Liver (tissue), 9 donors: ENCODE results near the gene HID1. TPM values are rescaled to one million over a fixed set of nuclear protein-coding genes. Genes with fewer than 3 reads are reported as not detected.

Experiments used
- DNase-seq: peaks from one replicate; pipeline ENCODE4 v3.0.0-alpha.2; 2017; ENCODE audit warnings: low spot score
- H3K27ac ChIP-seq, 2 donors: one replicate each; pipeline ENCODE4 v1.7.0; 2013; ENCODE audit warnings: inconsistent platforms in 2 of 2, low read length in 2 of 2, control low read depth in 1 of 2, low read depth in 1 of 2, mild to moderate bottlenecking in 1 of 2
- H3K27me3 ChIP-seq, 4 donors: one replicate each; pipeline versions ENCODE4 v1.6.1 to v1.7.0; 2013; ENCODE audit warnings: low read length in 3 of 4, inconsistent platforms in 1 of 4, mild to moderate bottlenecking in 1 of 4, moderate library complexity in 1 of 4; ENCODE audit not compliant: control insufficient read depth in 4 of 4, insufficient read depth in 4 of 4
- H3K36me3 ChIP-seq, 4 donors: one replicate each; pipeline versions ENCODE4 v1.6.1 to v1.7.0; 2013; ENCODE audit warnings: low read length in 3 of 4, mild to moderate bottlenecking in 3 of 4, low read depth in 1 of 4, moderate library complexity in 1 of 4; ENCODE audit not compliant: control insufficient read depth in 4 of 4, insufficient read depth in 3 of 4
- H3K4me1 ChIP-seq, 4 donors: one replicate each; pipeline versions ENCODE4 v1.6.1 to v1.7.0; 2013; ENCODE audit warnings: low read length in 3 of 4, mild to moderate bottlenecking in 3 of 4, moderate library complexity in 1 of 4; ENCODE audit not compliant: control insufficient read depth in 4 of 4, insufficient read depth in 4 of 4
- H3K4me3 ChIP-seq, 3 donors: one replicate each; pipeline versions ENCODE4 v1.6.1 to v1.7.0; 2013; ENCODE audit warnings: low read length in 3 of 3, control low read depth in 1 of 3, low read depth in 1 of 3, mild to moderate bottlenecking in 1 of 3
- H3K9ac ChIP-seq, 2 donors: one replicate each; pipeline ENCODE4 v1.7.0; 2013; ENCODE audit warnings: low read length in 2 of 2, mild to moderate bottlenecking in 2 of 2, moderate library complexity in 2 of 2, control low read depth in 1 of 2, low read depth in 1 of 2
- H3K9me3 ChIP-seq, 4 donors: one replicate each; pipeline versions ENCODE4 v1.6.1 to v1.7.0; 2013; ENCODE audit warnings: low read length in 3 of 4; ENCODE audit not compliant: control insufficient read depth in 4 of 4
- FOXA1 ChIP-seq: IDR thresholded peaks from 2 replicates; pipeline ENCODE4 v1.6.1; 2016; ENCODE audit warnings: antibody characterized with exemption
- FOXA2 ChIP-seq: IDR thresholded peaks from 2 replicates; pipeline ENCODE4 v1.6.1; 2016; ENCODE audit warnings: antibody characterized with exemption
- GABPA ChIP-seq, 2 donors: IDR thresholded peaks in 1 of 2; conservative IDR thresholded peaks in 1 of 2; 2 replicates each; pipeline ENCODE4 v1.6.1; 2016; ENCODE audit warnings: antibody characterized with exemption in 2 of 2, mild to moderate bottlenecking in 1 of 2, moderate library complexity in 1 of 2
- HNF4A ChIP-seq, 2 donors: conservative IDR thresholded peaks; 2 replicates each; pipeline ENCODE4 v1.6.1; 2016; ENCODE audit warnings: antibody characterized with exemption in 2 of 2, mild to moderate bottlenecking in 2 of 2
- HNF4G ChIP-seq: IDR thresholded peaks from 2 replicates; pipeline ENCODE4 v1.6.1; 2016; ENCODE audit warnings: antibody characterized with exemption
- JUND ChIP-seq, 2 donors: IDR thresholded peaks; 2 replicates each; pipeline ENCODE4 v1.6.1; 2016; ENCODE audit warnings: antibody characterized with exemption in 2 of 2
- RAD21 ChIP-seq, 2 donors: IDR thresholded peaks; 2 replicates each; pipeline ENCODE4 v1.6.1; 2016; ENCODE audit warnings: antibody characterized with exemption in 2 of 2, mild to moderate bottlenecking in 2 of 2
- RXRA ChIP-seq, 2 donors: IDR thresholded peaks; 2 replicates each; pipeline ENCODE4 v1.6.1; 2017 to 2018; ENCODE audit warnings: antibody characterized with exemption in 2 of 2, mild to moderate bottlenecking in 1 of 2
- TAF1 ChIP-seq: conservative IDR thresholded peaks from 2 replicates; pipeline ENCODE4 v1.6.1; 2016; ENCODE audit warnings: antibody characterized with exemption, mild to moderate bottlenecking
- YY1 ChIP-seq: IDR thresholded peaks from 2 replicates; pipeline ENCODE4 v1.6.1; 2016; ENCODE audit warnings: antibody characterized with exemption, mild to moderate bottlenecking
- WGBS: extraction: QIAGEN DNeasy Blood & Tissue Kit; methylation state at CpG from one replicate; pipeline ENCODE4 v1.1.7; 2013; 5-methylcytosine and 5-hydroxymethylcytosine counted together
- polyA plus RNA-seq, 2 donors: library from polyadenylated mRNA; stranded (reverse) in 1 of 2; unstranded in 1 of 2; fragments of 200-250 nt in 1 of 2; fragments of >200 nt in 1 of 2; fragmentation: Nextera tagmentation in 1 of 2; extraction: Ambion mirVana in 1 of 2; gene quantifications; one replicate each; pipeline versions ENCODE4 v1.2.1 to v1.2.3, GENCODE V29; 2013 to 2015
- total RNA-seq, 2 donors: library from RNA; depleted of rRNA; stranded (reverse); fragments of >200 nt; gene quantifications; one replicate each; pipeline ENCODE4 v1.2.3, GENCODE V29; 2014
- TF ChIP-seq, protein P1 (sequence below): IDR thresholded peaks from 2 replicates; pipeline ENCODE4 v1.6.1; 2016; ENCODE audit warnings: antibody characterized with exemption
- TF ChIP-seq, protein P2 (sequence below): IDR thresholded peaks from 2 replicates; pipeline ENCODE4 v1.6.1; 2016; ENCODE audit warnings: antibody characterized with exemption
- TF ChIP-seq, protein P3 (sequence below): IDR thresholded peaks from 2 replicates; pipeline ENCODE4 v1.6.1; 2016; ENCODE audit warnings: antibody characterized with exemption
- TF ChIP-seq, protein P4 (sequence below): IDR thresholded peaks from 2 replicates; pipeline ENCODE4 v1.6.1; 2016; ENCODE audit warnings: antibody characterized with exemption, mild to moderate bottlenecking
- donor health status: healthy.
- donor health status: healthy.
- donor health status: healthy.
- donor health status: healthy.
- donor health status: healthy.

The HID1 gene
- total and polyA plus RNA-seq, 4 donors, result 2.7 to 6.2 (median 3.7) TPM

DNA sequence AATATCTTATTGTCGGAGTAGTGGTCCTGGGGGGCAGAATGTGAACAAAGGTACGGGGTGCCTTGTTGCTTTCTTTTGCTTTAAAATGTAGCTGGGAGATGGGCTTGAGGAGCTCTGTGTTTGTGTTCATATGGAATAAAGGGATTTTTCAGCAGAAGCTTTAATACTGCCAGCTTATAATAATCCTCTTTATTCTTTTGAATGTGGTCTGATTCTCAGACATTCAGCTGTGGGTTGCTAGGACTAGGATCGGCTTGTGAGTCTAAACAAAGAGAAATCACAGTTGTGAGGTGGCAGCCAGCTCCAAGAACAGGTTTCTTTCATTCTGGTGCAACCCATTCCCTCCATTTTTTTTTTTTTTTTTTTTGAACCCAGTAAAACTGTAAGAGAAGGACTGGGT is 47.2 kb upstream of the HID1 start:
- DNase-seq, result no peak
- Histone ChIP-seq H3K9me3 (no peaks in the 10 kb centered on the region), H3K9ac (no peak overlapping the region), H3K4me1 (no peaks in the 10 kb centered on the region), H3K27ac (no peak overlapping the region), H3K27me3 (no peaks in the 10 kb centered on the region), H3K36me3 (peaks cover 12 to 35% (median 26%) of the 10 kb centered on the region in 4 donors), H3K4me3 (no peak overlapping the region)
- 96% methylated on average over 3 of the region's 3 CpGs for WGBS
- TF ChIP-seq, protein P1, sequence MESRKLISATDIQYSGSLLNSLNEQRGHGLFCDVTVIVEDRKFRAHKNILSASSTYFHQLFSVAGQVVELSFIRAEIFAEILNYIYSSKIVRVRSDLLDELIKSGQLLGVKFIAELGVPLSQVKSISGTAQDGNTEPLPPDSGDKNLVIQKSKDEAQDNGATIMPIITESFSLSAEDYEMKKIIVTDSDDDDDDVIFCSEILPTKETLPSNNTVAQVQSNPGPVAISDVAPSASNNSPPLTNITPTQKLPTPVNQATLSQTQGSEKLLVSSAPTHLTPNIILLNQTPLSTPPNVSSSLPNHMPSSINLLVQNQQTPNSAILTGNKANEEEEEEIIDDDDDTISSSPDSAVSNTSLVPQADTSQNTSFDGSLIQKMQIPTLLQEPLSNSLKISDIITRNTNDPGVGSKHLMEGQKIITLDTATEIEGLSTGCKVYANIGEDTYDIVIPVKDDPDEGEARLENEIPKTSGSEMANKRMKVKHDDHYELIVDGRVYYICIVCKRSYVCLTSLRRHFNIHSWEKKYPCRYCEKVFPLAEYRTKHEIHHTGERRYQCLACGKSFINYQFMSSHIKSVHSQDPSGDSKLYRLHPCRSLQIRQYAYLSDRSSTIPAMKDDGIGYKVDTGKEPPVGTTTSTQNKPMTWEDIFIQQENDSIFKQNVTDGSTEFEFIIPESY, result no peak
- TF ChIP-seq HNF4A (conservative IDR thresholded peaks at IDR 0.05) (no peak), RAD21 (IDR thresholded peaks at IDR 0.05) (no peak), TAF1 (no peak), GABPA (IDR thresholded peaks at IDR 0.05 in 1 of 2, conservative IDR thresholded peaks at IDR 0.05 in 1 of 2) (no peak), FOXA2 (no peak), HNF4G (no peak), RXRA (IDR thresholded peaks at IDR 0.05) (no peak), YY1 (no peak), JUND (IDR thresholded peaks at IDR 0.05) (no peak)

DNA sequence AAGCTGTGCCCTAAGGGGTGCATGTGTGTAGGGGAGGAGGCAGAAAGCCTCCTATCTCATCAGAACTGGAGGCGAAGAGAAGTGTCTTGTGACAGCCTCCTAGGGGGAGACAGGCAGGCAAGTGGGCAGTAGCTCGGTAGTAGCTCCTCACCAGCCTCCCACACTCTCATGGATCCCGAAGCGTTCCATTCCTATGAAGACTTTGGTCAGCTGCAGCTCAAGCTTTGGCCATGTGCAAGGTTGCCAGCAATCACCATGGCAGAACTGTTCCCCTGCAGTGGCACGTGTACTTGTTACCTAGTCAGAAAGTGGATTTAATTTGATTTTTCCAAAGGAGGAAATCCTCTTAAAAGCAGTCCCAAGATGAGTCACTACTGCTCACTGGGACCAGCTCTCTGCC is 46.6 kb upstream of the HID1 start:
- no peak for DNase-seq
- Histone ChIP-seq H3K4me1 (no peaks in the 10 kb centered on the region), H3K9ac (no peak overlapping the region), H3K27me3 (no peaks in the 10 kb centered on the region), H3K27ac (no peak overlapping the region), H3K4me3 (no peak overlapping the region), H3K9me3 (no peaks in the 10 kb centered on the region), H3K36me3 (peaks cover 12 to 35% (median 26%) of the 10 kb centered on the region in 4 donors)
- no peak for TF ChIP-seq FOXA1
- TF ChIP-seq, protein P2, sequence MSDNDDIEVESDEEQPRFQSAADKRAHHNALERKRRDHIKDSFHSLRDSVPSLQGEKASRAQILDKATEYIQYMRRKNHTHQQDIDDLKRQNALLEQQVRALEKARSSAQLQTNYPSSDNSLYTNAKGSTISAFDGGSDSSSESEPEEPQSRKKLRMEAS, result no peak
- TF ChIP-seq, protein P3, sequence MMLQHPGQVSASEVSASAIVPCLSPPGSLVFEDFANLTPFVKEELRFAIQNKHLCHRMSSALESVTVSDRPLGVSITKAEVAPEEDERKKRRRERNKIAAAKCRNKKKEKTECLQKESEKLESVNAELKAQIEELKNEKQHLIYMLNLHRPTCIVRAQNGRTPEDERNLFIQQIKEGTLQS, result no peak
- TF ChIP-seq HNF4G, result no peak
- TF ChIP-seq JUND (IDR thresholded peaks at IDR 0.05), result no peak
- TF ChIP-seq RXRA (IDR thresholded peaks at IDR 0.05), result no peak
- 94% methylated on average over 5 of the region's 5 CpGs for WGBS

DNA sequence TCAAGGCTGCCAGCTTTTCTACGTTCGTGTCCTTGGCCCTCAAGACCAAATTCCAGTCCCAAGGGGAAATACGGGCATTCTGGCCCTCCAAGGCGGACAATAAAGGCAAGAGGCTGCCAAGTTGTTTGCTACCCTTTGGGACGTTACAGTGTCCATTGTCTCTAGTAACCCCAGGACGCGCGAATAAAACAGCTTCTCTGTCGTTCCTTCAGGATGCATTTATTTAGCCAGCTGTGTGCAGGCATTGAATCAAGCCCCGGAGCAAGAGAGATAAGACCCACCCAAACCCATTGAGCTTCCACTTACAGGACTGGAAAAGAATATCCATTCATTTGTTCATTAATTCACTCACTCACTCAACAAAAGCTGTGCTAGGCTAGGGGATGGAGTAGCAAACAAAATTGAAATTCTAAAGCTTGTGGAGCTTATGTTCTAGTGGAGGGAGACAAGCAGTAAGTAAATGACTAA is 40.6 kb upstream of the HID1 start:
- 1% methylated on average over 10 of the region's 10 CpGs for WGBS
- H3K27ac ChIP-seq, result peak overlapping the region; percentile 42 to 72
- peaks cover 4 to 20% (median 14%) of the 10 kb centered on the region in 4 donors for H3K4me1 ChIP-seq
- no peaks in the 10 kb centered on the region for H3K9me3 ChIP-seq
- no peak for DNase-seq
- peak overlapping the region; percentile 87 to 91 (median 90) for H3K4me3 ChIP-seq
- H3K27me3 ChIP-seq, result no peaks in the 10 kb centered on the region
- TF ChIP-seq, protein P4, sequence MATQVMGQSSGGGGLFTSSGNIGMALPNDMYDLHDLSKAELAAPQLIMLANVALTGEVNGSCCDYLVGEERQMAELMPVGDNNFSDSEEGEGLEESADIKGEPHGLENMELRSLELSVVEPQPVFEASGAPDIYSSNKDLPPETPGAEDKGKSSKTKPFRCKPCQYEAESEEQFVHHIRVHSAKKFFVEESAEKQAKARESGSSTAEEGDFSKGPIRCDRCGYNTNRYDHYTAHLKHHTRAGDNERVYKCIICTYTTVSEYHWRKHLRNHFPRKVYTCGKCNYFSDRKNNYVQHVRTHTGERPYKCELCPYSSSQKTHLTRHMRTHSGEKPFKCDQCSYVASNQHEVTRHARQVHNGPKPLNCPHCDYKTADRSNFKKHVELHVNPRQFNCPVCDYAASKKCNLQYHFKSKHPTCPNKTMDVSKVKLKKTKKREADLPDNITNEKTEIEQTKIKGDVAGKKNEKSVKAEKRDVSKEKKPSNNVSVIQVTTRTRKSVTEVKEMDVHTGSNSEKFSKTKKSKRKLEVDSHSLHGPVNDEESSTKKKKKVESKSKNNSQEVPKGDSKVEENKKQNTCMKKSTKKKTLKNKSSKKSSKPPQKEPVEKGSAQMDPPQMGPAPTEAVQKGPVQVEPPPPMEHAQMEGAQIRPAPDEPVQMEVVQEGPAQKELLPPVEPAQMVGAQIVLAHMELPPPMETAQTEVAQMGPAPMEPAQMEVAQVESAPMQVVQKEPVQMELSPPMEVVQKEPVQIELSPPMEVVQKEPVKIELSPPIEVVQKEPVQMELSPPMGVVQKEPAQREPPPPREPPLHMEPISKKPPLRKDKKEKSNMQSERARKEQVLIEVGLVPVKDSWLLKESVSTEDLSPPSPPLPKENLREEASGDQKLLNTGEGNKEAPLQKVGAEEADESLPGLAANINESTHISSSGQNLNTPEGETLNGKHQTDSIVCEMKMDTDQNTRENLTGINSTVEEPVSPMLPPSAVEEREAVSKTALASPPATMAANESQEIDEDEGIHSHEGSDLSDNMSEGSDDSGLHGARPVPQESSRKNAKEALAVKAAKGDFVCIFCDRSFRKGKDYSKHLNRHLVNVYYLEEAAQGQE, result no peak
- TF ChIP-seq YY1, result no peak
- TF ChIP-seq JUND (IDR thresholded peaks at IDR 0.05), result no peak
- TF ChIP-seq RAD21 (IDR thresholded peaks at IDR 0.05), result no peak
- peaks cover 0 to 3% (median 1%) of the 10 kb centered on the region in 4 donors for H3K36me3 ChIP-seq
- peak overlapping the region; percentile 5 to 75 for H3K9ac ChIP-seq
